Left renal pelvis (tissue), 4 donors: ENCODE results near the gene CLDN7. TPM values are rescaled to one million over a fixed set of nuclear protein-coding genes. Genes with fewer than 3 reads are reported as not detected.

Experiments
- DNase-seq, 4 donors: peaks; one replicate each; pipeline ENCODE4 v3.0.0-alpha.2; 2013; ENCODE audit warnings: low read depth in 4 of 4, low spot score in 3 of 4
- polyA plus RNA-seq, 4 donors: library from polyadenylated mRNA; unstranded; fragments of 120-200 nt; gene quantifications; one replicate each; pipeline ENCODE4 v1.2.1, GENCODE V29; 2013; ENCODE audit not compliant: insufficient read length in 4 of 4

The CLDN7 gene
- polyA plus RNA-seq, 4 donors = 1.3 to 58.7 (median 50.8) TPM

GRCh38 chr17:7239091-7240027, 22.9 kb downstream of the CLDN7 start, which contains the start of gene PHF23:
TSS of gene PHF23 (minus strand) at chr17:7239457. CDS start at chr17:7239279, 178 bp downstream.
- peak; percentile 99 to 100 (median 99) for DNase-seq

DNA sequence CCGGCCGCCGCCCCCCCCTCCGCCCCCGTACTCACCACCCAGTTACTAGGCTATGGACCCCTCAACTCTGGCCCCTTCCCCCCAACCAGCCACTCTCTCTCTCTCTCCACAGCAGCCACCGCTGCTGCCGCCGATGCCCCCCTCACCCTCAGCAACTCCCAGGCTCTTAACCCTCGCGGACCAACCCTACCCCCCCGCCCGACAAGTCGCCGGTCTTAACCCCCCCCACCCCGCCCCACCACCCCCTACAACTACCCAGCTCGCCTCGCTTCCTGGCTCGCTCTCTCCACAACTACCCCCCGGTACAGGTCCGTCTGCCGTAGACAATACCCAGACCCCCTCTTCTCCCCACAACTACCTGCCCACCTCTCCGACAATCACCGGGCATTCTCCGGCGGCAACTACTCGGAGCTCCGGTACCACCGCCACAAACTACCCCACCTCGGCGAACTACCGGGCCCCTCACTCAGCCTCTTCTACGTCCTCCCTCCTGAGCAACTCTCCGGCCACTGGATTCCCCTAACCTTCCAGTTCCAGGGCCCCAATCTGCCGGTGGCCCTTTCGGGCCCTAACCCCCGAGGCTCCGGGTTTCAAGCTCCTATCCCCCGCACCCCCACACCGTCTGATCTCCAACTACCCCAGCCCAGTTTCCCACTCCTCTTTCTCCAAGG, 23.7 kb downstream of the CLDN7 start:
- no peak for DNase-seq

- DNase-seq = no peak
Observed at GRCh38 chr17:7237761-7238419, 24.4 kb downstream of the CLDN7 start.

DNA sequence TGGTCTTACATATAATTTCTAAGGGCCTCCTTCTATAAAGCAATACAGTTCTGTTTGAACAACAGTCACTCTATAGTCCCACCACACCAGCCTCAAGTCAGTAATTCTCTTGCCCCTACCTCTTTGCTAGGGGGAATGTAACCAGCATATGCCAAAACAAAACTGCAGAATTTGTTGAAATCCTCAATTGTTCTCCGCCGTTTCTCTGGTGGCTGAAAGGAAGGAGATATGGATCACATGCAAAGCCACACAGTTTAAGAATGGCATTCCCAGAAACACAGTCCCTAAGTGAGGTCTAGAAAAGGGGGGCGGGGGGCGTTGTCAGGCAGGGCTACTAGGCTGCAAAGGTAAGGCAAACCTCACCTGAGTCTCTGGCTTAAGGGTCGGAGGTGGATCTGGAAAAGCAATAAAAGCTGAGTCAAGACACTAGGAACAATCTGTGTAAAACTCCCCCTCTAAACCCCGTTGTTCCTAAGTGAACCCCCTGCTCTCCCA, 25.0 kb downstream of the CLDN7 start:
- no peak for DNase-seq

DNA sequence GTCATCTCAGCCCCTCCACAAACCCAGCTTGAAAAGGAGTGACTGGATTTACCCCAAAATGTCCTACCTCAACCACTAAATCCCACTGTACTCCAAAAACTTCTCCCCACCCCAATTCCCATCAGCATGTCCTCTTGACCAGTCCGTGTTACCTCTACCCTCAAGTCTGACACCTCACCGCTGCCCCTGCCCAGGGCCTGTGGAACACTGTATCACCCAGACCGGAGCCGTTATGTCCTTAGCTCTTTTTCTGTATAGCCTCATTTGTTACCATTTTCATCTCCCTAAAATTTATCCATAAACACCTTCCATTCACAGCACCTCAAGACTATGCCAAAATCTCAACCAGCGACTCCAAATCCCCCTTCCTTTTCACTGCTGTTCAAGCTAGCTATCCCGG, 25.5 kb downstream of the CLDN7 start:
- DNase-seq = no peak

GRCh38 chr17:7235693-7236665, 26.3 kb downstream of the CLDN7 start:
- DNase-seq = no peak

GRCh38 chr17:7234083-7234951, 28.0 kb downstream of the CLDN7 start, which contains the start of gene DVL2:
TSS of gene DVL2 (minus strand) at chr17:7234517. CDS start at chr17:7234262, 255 bp downstream.
- DNase-seq = peak; percentile 82 to 90 (median 90)

DNA sequence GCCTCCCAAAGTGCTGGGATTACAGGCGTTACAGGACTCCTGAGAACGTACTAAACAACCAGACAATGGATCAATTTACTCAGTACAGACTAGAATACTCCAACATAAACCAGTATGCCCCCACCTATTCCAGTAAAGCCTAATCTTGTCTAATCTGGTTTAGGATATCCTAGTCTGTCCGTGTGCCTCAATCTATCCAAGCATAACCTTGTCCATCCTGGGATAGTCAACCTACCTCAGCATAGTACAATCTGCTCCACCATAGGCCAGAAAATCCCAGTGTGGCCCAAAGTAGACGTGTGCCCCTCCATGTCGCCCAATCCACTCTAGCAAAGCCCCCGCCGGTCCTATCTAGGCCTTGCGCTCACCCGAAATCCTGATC, 28.6 kb downstream of the CLDN7 start:
- no peak for DNase-seq

DNA sequence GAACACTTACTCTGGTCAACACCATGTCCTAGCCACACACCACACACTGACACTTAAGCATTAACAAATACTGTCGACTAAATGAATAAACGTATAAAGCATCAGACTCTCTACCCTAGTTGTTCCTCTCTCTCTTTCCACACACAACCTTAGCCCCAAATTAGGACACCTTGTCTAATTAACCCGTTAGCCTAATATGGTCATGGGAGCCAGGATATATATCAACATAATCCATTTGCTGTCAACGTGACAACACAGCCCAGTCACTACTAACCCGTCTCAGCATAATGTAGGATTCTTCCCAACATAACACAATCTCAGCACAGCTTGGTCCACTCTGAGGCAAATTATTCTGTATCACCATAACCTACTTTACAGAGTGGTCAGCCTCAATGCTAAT, 30.2 kb downstream of the CLDN7 start:
- no peak for DNase-seq

DNA sequence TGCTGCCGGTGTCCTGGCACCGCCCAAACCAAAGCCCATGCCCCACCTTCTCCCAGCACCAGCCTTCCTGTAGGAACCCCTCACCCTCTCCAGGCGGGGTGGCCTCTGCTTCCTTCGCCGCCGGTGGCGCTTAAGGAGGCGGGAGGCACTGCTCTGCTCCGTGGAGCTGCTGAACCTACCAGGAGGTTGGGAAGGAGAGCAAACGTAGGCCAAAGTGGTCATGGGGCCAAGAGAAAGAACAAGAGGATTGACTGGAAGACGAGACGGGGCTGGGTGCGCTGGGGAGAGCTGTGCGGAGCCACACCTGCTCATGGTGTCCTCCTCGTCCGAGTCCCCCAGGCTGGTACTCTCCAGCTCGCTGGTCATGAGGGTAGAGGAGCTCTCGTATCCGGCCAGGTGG, 32.8 kb downstream of the CLDN7 start:
- no peak for DNase-seq

GRCh38 chr17:7228920-7229319, 33.4 kb downstream of the CLDN7 start:
- no peak for DNase-seq

DNA sequence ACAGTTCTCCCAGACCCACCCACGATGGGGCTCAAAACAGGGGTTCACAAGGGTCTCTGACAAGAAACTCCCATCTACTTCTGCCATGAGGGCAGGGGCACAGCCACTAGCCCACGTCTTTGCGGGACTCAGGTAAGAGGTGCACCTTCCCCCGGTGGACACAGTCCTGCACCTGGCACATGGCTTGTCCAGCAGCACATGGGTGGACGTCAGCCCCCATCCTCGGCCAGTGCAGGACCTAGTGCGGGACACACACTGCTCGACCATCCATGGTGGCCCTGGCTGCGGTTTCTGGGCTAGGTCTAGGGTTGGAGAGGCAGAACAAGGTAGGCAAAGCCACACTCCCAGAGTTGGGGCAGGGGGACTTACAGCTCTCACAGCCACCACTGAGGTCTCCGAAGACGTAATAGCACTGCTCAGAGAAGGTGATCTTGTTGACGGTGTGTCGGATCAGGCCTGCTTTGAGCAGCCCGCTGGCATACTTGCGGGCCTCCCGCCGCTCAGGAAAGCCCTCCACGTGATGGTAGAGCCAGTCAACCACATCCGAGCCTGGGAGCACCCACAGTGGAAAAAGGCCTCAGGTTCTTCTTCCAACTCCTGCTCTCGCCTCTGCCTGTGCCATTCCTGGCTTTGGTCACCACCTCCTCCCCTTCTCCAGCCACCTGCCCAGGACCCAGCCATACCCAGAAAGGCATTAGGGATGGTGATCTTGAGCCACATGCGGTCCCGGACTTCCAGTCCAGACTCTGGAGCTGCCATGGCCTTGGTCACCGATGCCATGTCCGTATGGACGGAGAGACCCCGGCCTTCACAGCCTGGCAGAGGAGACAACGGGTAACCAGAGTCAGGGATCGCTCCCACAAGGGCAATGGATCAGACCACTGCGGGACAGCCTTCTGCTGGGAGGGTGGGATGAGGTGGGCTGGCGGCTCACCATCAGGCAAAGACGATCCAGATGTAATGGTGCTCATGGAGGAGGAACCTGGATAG, 35.3 kb downstream of the CLDN7 start:
- DNase-seq = no peak

- DNase-seq = no peak
Observed at GRCh38 chr17:7225711-7226331, 36.5 kb downstream of the CLDN7 start.

- DNase-seq = no peak
Observed at GRCh38 chr17:7224661-7225111, 37.6 kb downstream of the CLDN7 start.

DNA sequence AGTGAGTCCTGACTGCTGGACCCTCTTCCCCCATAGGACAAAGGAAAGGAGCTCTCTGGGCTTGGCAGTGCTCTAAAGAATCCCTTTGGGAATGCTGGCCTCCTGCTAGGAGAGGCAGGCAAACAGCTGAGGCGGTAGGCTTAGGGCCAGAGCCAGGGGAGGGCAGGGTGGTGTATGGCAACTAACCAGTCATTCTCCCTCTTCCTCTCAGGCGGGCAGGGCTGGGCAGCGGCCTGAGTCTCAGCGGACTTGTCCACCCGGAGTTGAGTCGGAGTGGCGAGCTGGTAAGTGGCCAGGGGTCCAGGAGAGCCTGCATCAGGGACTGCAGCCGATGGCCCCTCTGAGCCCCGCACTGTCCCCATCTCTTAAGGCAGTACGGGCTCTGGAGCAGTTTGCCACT, 38.2 kb downstream of the CLDN7 start:
- DNase-seq = no peak

GRCh38 chr17:7223375-7223774, 38.9 kb downstream of the CLDN7 start:
- no peak for DNase-seq

- DNase-seq = no peak
Observed at GRCh38 chr17:7222972-7223292, 39.3 kb downstream of the CLDN7 start.
